Endothelial cell of umbilical vein (primary cell): ENCODE measurements around the gene OSGIN1.

ENCODE experiments used
- CTCF ChIP-seq, 2 donors: IDR thresholded peaks; 1 replicate in 1 of 2; 2 replicates in 1 of 2; pipeline ENCODE4 v1.5.1; 2011; ENCODE audit warnings: low read length in 2 of 2, mild to moderate bottlenecking in 2 of 2, moderate library complexity in 2 of 2, control low read depth in 1 of 2, inconsistent platforms in 1 of 2, low read depth in 1 of 2; ENCODE audit not compliant: insufficient read depth in 1 of 2; ENCODE audit errors: extremely low read depth in 1 of 2
- EZH2 ChIP-seq: IDR thresholded peaks from 2 replicates; pipeline ENCODE4 v1.6.1; 2012; ENCODE audit warnings: borderline replicate concordance, low read depth, mild to moderate bottlenecking, moderate library complexity, low read length, inconsistent platforms; ENCODE audit not compliant: severe bottlenecking
- GATA2 ChIP-seq: IDR thresholded peaks from 2 replicates; pipeline ENCODE4 v1.7.0; 2011; ENCODE audit warnings: low read depth, mild to moderate bottlenecking, moderate library complexity, mixed read lengths, low read length; ENCODE audit not compliant: insufficient read length, insufficient read depth
- JUN ChIP-seq: IDR thresholded peaks from 2 replicates; pipeline ENCODE4 v1.6.1; 2011; ENCODE audit warnings: borderline replicate concordance, low read depth; ENCODE audit not compliant: insufficient read length, insufficient read depth
- MAX ChIP-seq: IDR thresholded peaks from 2 replicates; pipeline ENCODE4 v1.6.1; 2011; ENCODE audit not compliant: insufficient read depth, insufficient read length
- MYC ChIP-seq: IDR thresholded peaks from one replicate; pipeline ENCODE4 v1.6.1; 2011; ENCODE audit warnings: mild to moderate bottlenecking, low read depth, low read length
- POLR2A ChIP-seq: IDR thresholded peaks from 2 replicates; pipeline ENCODE4 v1.6.1; 2012; ENCODE audit warnings: low read depth, mild to moderate bottlenecking, control low read depth, low read length
- POLR2AphosphoS5 ChIP-seq: IDR thresholded peaks from 2 replicates; pipeline ENCODE4 v1.6.1; 2012; ENCODE audit warnings: low read depth, mild to moderate bottlenecking, control low read depth, low read length, moderate library complexity; ENCODE audit not compliant: insufficient read depth

GRCh38 chr16:83977056-83977815, 24.2 kb downstream of the OSGIN1 start:
- TF ChIP-seq GATA2 (no peak), CTCF (IDR thresholded peaks at IDR 0.05; ENCODE audit: extremely low read depth in 1 of 2, insufficient read depth in 1 of 2, low read depth in 1 of 2, low read length in 2 of 2) (no peak), POLR2A (no peak), EZH2 (no peak), MAX (no peak), MYC (no peak), POLR2AphosphoS5 (no peak), JUN (no peak)
